Right lobe of liver (tissue), 6 donors: ENCODE measurements around the gene FXR2. TPM values are rescaled to one million over a fixed set of nuclear protein-coding genes. Genes with fewer than 3 reads are reported as not detected.

Source experiments
- ATAC-seq, 4 donors: fragments of 200-7000 bp; cut with Tn5 transposase; one replicate each; pipeline ENCODE4 v1.9.1; 2020; ENCODE audit warnings: mild to moderate bottlenecking in 4 of 4, moderate library complexity in 4 of 4
- DNase-seq, 3 donors: peaks; one replicate each; pipeline ENCODE4 v3.0.0-alpha.2; 2020
- H3K27ac ChIP-seq, 3 donors: fragments of 200-600 bp; one replicate each; pipeline ENCODE4 v1.8.0; 2022
- H3K27me3 ChIP-seq, 2 donors: fragments of 200-600 bp; one replicate each; pipeline ENCODE4 v1.8.0; 2022
- H3K36me3 ChIP-seq, 4 donors: fragments of 200-600 bp; sonication (generic) in 1 of 4; one replicate each; pipeline versions ENCODE4 v1.5.1 to v1.8.0; 2017 to 2022; ENCODE audit warnings: control low read depth in 1 of 4
- H3K4me1 ChIP-seq, 4 donors: fragments of 200-600 bp; sonication (generic) in 1 of 4; one replicate each; pipeline versions ENCODE4 v1.5.1 to v1.8.0; 2017 to 2022; ENCODE audit warnings: control low read depth in 1 of 4
- H3K4me3 ChIP-seq, 3 donors: fragments of 200-600 bp; one replicate each; pipeline ENCODE4 v1.8.0; 2022
- H3K9me3 ChIP-seq, 4 donors: fragments of 200-600 bp; sonication (generic) in 1 of 4; one replicate each; pipeline versions ENCODE4 v1.5.1 to v1.8.0; 2017 to 2022; ENCODE audit warnings: control low read depth in 1 of 4
- CTCF ChIP-seq, 4 donors: fragments of 200-600 bp in 3 of 4; fragments of 450-650 bp in 1 of 4; IDR thresholded peaks; one replicate each; pipeline versions ENCODE4 v1.5.1 to v1.8.0; 2016 to 2022; ENCODE audit warnings: antibody characterized with exemption in 4 of 4, mild to moderate bottlenecking in 2 of 4
- POLR2A ChIP-seq: fragments of 450-650 bp; IDR thresholded peaks from one replicate; pipeline ENCODE4 v1.6.1; 2017; ENCODE audit warnings: antibody characterized with exemption, mild to moderate bottlenecking
- WGBS: methylation state at CpG from one replicate; pipeline ENCODE4 v1.1.6; 2018; ENCODE audit warnings: low coverage, low lambda C conversion rate; ENCODE audit not compliant: insufficient coverage; ENCODE audit errors: missing lambda C conversion rate; 5-methylcytosine and 5-hydroxymethylcytosine counted together
- intact Hi-C, 2 donors: fragments of 100-400 bp; cut with DNase I; formaldehyde crosslinking; loops; one replicate each; pipeline versions ENCODE4 v1.11.2 to v1.14.1; 2022
- total RNA-seq, 6 experiments: library from RNA; depleted of rRNA in 2 of 6; stranded (reverse); fragments of >200 nt in 2 of 6; fragmentation: NEBNext Ultra II Directional in 3 of 6; extraction: Animal tissue kit (Norgen Biotek cat#: 25700) in 3 of 6; gene quantifications; one replicate each; pipeline versions ENCODE4 v1.1.0 to v1.2.4, GENCODE V29; 2016 to 2023
- donor health status: DM: no; HTN: yes; CAD: no.
- donor health status: DM: no; HTN: no; CAD: no.
- donor health status: DM: no; HTN: no; CAD: no.
- donor health status: DM: no; HTN: yes; CAD: no.
- donor health status: DM: no; HTN: yes; CAD: no.

Gene FXR2
- total RNA-seq, 6 experiments from 2014 or later: 14.3 to 23.2 (median 16.7) TPM

GRCh38 chr17:7593296-7593695 is 21.4 kb downstream of the FXR2 start:
- intact Hi-C loops: loop anchor here in 1 of 2 donors (10.0 kb wide), 1 partner anchor 82 kb away; no protein-coding TSS in a partner anchor
- ATAC-seq (no peak), DNase-seq (peak in 1 of 3 donors; percentile 37)
- Histone ChIP-seq H3K36me3 (peaks cover 4 to 67% (median 31%) of the 10 kb centered on the region in 4 donors), H3K27ac (no peak overlapping the region), H3K4me1 (no peaks in the 10 kb centered on the region), H3K4me3 (no peak overlapping the region), H3K27me3 (no peaks in the 10 kb centered on the region), H3K9me3 (no peaks in the 10 kb centered on the region)
- TF ChIP-seq CTCF (IDR thresholded peaks at IDR 0.05) (no peak), POLR2A (no peak)
- 88% methylated on average over 11 of the region's 12 CpGs for WGBS

GRCh38 chr17:7592422-7593021 is 22.2 kb downstream of the FXR2 start:
- intact Hi-C loops: loop anchor here in 1 of 2 donors (10.0 kb wide), 1 partner anchor 82 kb away; no protein-coding TSS in a partner anchor
- DNase-seq (no peak), ATAC-seq (no peak)
- Histone ChIP-seq H3K27ac (no peak overlapping the region), H3K4me1 (no peaks in the 10 kb centered on the region), H3K4me3 (no peak overlapping the region), H3K36me3 (peaks cover 4 to 67% (median 29%) of the 10 kb centered on the region in 4 donors), H3K27me3 (no peaks in the 10 kb centered on the region), H3K9me3 (no peaks in the 10 kb centered on the region)
- TF ChIP-seq CTCF (IDR thresholded peaks at IDR 0.05) (no peak), POLR2A (no peak)
- 86% methylated on average over 13 of the region's 23 CpGs for WGBS

GRCh38 chr17:7591596-7591995 is 23.1 kb downstream of the FXR2 start:
- 60% methylated on average over 1 of the region's 5 CpGs for WGBS
- Histone ChIP-seq H3K36me3 (peaks cover 4 to 63% (median 26%) of the 10 kb centered on the region in 4 donors), H3K4me3 (no peak overlapping the region), H3K4me1 (no peaks in the 10 kb centered on the region), H3K27me3 (no peaks in the 10 kb centered on the region), H3K27ac (no peak overlapping the region), H3K9me3 (no peaks in the 10 kb centered on the region)
- intact Hi-C loops: loop anchor here in 1 of 2 donors (10.0 kb wide), 1 partner anchor 83 kb away; no protein-coding TSS in a partner anchor
- TF ChIP-seq POLR2A (no peak), CTCF (IDR thresholded peaks at IDR 0.05) (no peak)
- ATAC-seq (no peak), DNase-seq (no peak)

- Histone ChIP-seq H3K27me3 (no peaks in the 10 kb centered on the region), H3K4me3 (no peak overlapping the region), H3K4me1 (no peaks in the 10 kb centered on the region), H3K36me3 (peaks cover 4 to 55% (median 23%) of the 10 kb centered on the region in 4 donors), H3K27ac (no peak overlapping the region), H3K9me3 (no peaks in the 10 kb centered on the region)
- intact Hi-C loops: loop anchor here in 1 of 2 donors (10.0 kb wide), 1 partner anchor 84 kb away; no protein-coding TSS in a partner anchor
- ATAC-seq (no peak), DNase-seq (no peak)
- 93% methylated on average over 3 of the region's 4 CpGs for WGBS
- TF ChIP-seq POLR2A (no peak), CTCF (IDR thresholded peaks at IDR 0.05) (no peak)
These were observed 24.0 kb downstream of the FXR2 start for GRCh38 chr17:7590743-7591142.
